BJ (cell line): ENCODE data around the gene CTNNAL1. TPM values are rescaled to one million over a fixed set of nuclear protein-coding genes. Genes with fewer than 3 reads are reported as not detected.
A peak's percentile ranks its signal among the peaks of the same experiment; 100 is the strongest.

Experiments used
- CTCF ChIA-PET: fragments of 350-600 bp; formaldehyde crosslinking; extraction: SDS; loops from one replicate; lab custom pipeline; 2021; ENCODE audit warnings: antibody characterized with exemption, inconsistent platforms; lab: Yijun Ruan, JAX
- POLR2A ChIA-PET: fragments of 300-600 bp; sonication (Branson Sonifier 250); formaldehyde crosslinking; extraction: SDS; loops from one replicate; lab custom pipeline; 2021; ENCODE audit warnings: antibody characterized with exemption; lab: Charles Lee
- DNase-seq: peaks from one replicate; pipeline ENCODE4 v3.0.0-alpha.2; 2011; ENCODE audit warnings: low read depth
- H3K27me3 ChIP-seq: 2 replicates; pipeline ENCODE4 v1.6.0; 2011; ENCODE audit warnings: low read length; ENCODE audit not compliant: control insufficient read depth, insufficient read depth
- H3K36me3 ChIP-seq: 2 replicates; pipeline ENCODE4 v1.5.1; 2011; ENCODE audit warnings: low read length; ENCODE audit not compliant: control insufficient read depth, insufficient read depth
- H3K4me3 ChIP-seq: 2 replicates; pipeline ENCODE4 v1.5.1; 2011; ENCODE audit warnings: low read depth, mild to moderate bottlenecking, control low read depth, low read length
- CTCF ChIP-seq: IDR thresholded peaks from 2 replicates; pipeline ENCODE4 v1.5.1; 2011; ENCODE audit warnings: low read depth, mild to moderate bottlenecking, control low read depth, inconsistent platforms, low read length, moderate library complexity; ENCODE audit not compliant: insufficient read depth
- polyA plus RNA-seq: library from polyadenylated mRNA; depleted of rRNA; stranded (reverse); fragments of >200 nt; gene quantifications from 2 replicates; pipeline ENCODE4 v1.2.3, GENCODE V29; 2011

Gene CTNNAL1
- polyA plus RNA-seq, 1 experiment: 32.6 TPM

- H3K27me3 ChIP-seq: no peaks in the 10 kb centered on the region
- CTCF ChIA-PET: no interaction called here
- TF ChIP-seq CTCF: no peak
- no peak for DNase-seq
- no peaks in the 10 kb centered on the region; the same call in 1 of the 2 replicates for H3K36me3 ChIP-seq
- no peak overlapping the region for H3K4me3 ChIP-seq
- POLR2A ChIA-PET: no interaction called here
Observed at GRCh38 chr9:108956631-108957026, 56.7 kb downstream of the CTNNAL1 start.

GRCh38 chr9:108956022-108956630 is 57.2 kb downstream of the CTNNAL1 start:
- TF ChIP-seq CTCF: no peak
- CTCF ChIA-PET: interaction anchor here (0.9 kb wide), 1 partner anchor 17 kb away, joined by 3 read pairs; no protein-coding TSS in a partner anchor

GRCh38 chr9:108953983-108954574 is 59.2 kb downstream of the CTNNAL1 start:
- POLR2A ChIA-PET: interaction anchor here (0.6 to 0.7 kb wide), 3 partner anchors 9 to 349 kb away, joined by 3 to 4 read pairs (median 3); no protein-coding TSS in a partner anchor
- CTCF ChIA-PET: interaction anchor here (0.8 to 3.8 kb wide), 9 partner anchors 8 to 368 kb away, joined by 3 to 13 read pairs (median 4); no protein-coding TSS in a partner anchor
- TF ChIP-seq CTCF: peak; percentile 60

More at GRCh38 chr9:108956022-108956630, 57.2 kb downstream of the CTNNAL1 start:
- DNase-seq: no peak
- Histone ChIP-seq H3K27me3 (no peaks in the 10 kb centered on the region), H3K36me3 (no peaks in the 10 kb centered on the region; the same call in 1 of the 2 replicates), H3K4me3 (no peak overlapping the region)
- POLR2A ChIA-PET: no interaction called here

GRCh38 chr9:108951578-108951977 is 61.7 kb downstream of the CTNNAL1 start:
- DNase-seq: no peak
- no peak overlapping the region for H3K4me3 ChIP-seq
- POLR2A ChIA-PET: no interaction called here
- H3K36me3 ChIP-seq: peaks cover 1% of the 10 kb centered on the region
- H3K27me3 ChIP-seq: no peaks in the 10 kb centered on the region
- CTCF ChIA-PET: interaction anchor here (3.8 kb wide), 1 partner anchor 13 kb away, joined by 13 read pairs; no protein-coding TSS in a partner anchor
- no peak for TF ChIP-seq CTCF

More at GRCh38 chr9:108953983-108954574, 59.2 kb downstream of the CTNNAL1 start:
- Histone ChIP-seq H3K4me3 (no peak overlapping the region), H3K27me3 (no peaks in the 10 kb centered on the region), H3K36me3 (peaks cover 1% of the 10 kb centered on the region)
- DNase-seq: peak; percentile 32

GRCh38 chr9:108950168-108950567 is 63.1 kb downstream of the CTNNAL1 start:
- no peak for DNase-seq
- Histone ChIP-seq H3K27me3 (no peaks in the 10 kb centered on the region), H3K4me3 (no peak overlapping the region), H3K36me3 (peaks cover 3% of the 10 kb centered on the region)
- TF ChIP-seq CTCF: no peak
- ChIA-PET POLR2A (no interaction called here), CTCF (interaction anchor here (1.1 to 1.2 kb wide), 2 partner anchors 39 to 62 kb away, joined by 3 read pairs; no protein-coding TSS in a partner anchor)
